Activated naive CD4-positive, alpha-beta T cell treated with anti-CD3 and anti-CD28 coated beads, Interleukin-2, amount 50 U/mL, for 72 hours (primary cell): ENCODE data around the gene ARGLU1. TPM values are rescaled to one million over a fixed set of nuclear protein-coding genes. Genes with fewer than 3 reads are reported as not detected.

Source experiments
- total RNA-seq, 2 donors: library from RNA; stranded (reverse); gene quantifications; one replicate each; pipeline ENCODE4 v1.2.3, GENCODE V29; 2022

ARGLU1 gene
- total RNA-seq, 2 donors from 2014 or later, result 78.2 to 79.3 TPM

Other genes with a start within 250 kb of the ARGLU1 start
- gene EFNB2, start 32.5 kb downstream of the ARGLU1 start, total RNA-seq, result not detected